GM08714 (cell line): Measurements from ENCODE around the gene TARM1.
"Not testable (repeated sequence)": the region's sequence is repeated elsewhere in the genome, so short reads cannot be mapped to it uniquely, and the experiment has no call there.

Source experiments
- H3K4me3 ChIP-seq: fragments of 200-500 bp; sonication (Bioruptor generic); 2 replicates; pipeline ENCODE4 v1.5.1; 2014; ENCODE audit warnings: mild to moderate bottlenecking, low read length, inconsistent platforms
- ZNF274 ChIP-seq: IDR thresholded peaks from 2 replicates; pipeline ENCODE4 v1.6.1; 2012; ENCODE audit warnings: mild to moderate bottlenecking, low read depth, low read length

Gene TARM1

GRCh38 chr19:54077334-54077733 is 3.8 kb downstream of the TARM1 start:
- no peak overlapping the region for H3K4me3 ChIP-seq
- TF ChIP-seq ZNF274: no peak

GRCh38 chr19:54074851-54075250 is 6.3 kb downstream of the TARM1 start:
- TF ChIP-seq ZNF274: no peak
- H3K4me3 ChIP-seq: no peak overlapping the region

- no peak overlapping the region for H3K4me3 ChIP-seq
- TF ChIP-seq ZNF274: no peak
These were observed 7.3 kb downstream of the TARM1 start for GRCh38 chr19:54073829-54074228.

GRCh38 chr19:54069470-54069869 is 11.7 kb downstream of the TARM1 start:
- no peak for TF ChIP-seq ZNF274
- no peak overlapping the region for H3K4me3 ChIP-seq

GRCh38 chr19:54063350-54064116 is 17.6 kb downstream of the TARM1 start, which contains the start of gene VSTM1:
VSTM1 (minus strand) TSS chr19:54063897; CDS start chr19:54063777, 120 bp downstream.
- no peak for TF ChIP-seq ZNF274
- H3K4me3 ChIP-seq: no peak within 1 kb of the TSS

- no peak for TF ChIP-seq ZNF274
These were observed 18.5 kb downstream of the TARM1 start for GRCh38 chr19:54062643-54063042.

GRCh38 chr19:54047616-54048015 is 33.5 kb downstream of the TARM1 start:
- no peak overlapping the region for H3K4me3 ChIP-seq
- TF ChIP-seq ZNF274: no peak

More at GRCh38 chr19:54062643-54063042, 18.5 kb downstream of the TARM1 start:
- H3K4me3 ChIP-seq: no peak overlapping the region

GRCh38 chr19:54045771-54046170 is 35.4 kb downstream of the TARM1 start:
- no peak overlapping the region for H3K4me3 ChIP-seq
- no peak for TF ChIP-seq ZNF274

- H3K4me3 ChIP-seq: no peak overlapping the region
- no peak for TF ChIP-seq ZNF274
These were observed 38.2 kb downstream of the TARM1 start for GRCh38 chr19:54042989-54043388.

- no peak for TF ChIP-seq ZNF274
- no peak overlapping the region for H3K4me3 ChIP-seq
These were observed 39.1 kb downstream of the TARM1 start for GRCh38 chr19:54041969-54042606.

GRCh38 chr19:54040003-54040402 is 41.2 kb downstream of the TARM1 start:
- TF ChIP-seq ZNF274: no peak

GRCh38 chr19:54036542-54036941 is 44.6 kb downstream of the TARM1 start:
- not testable (repeated sequence) for H3K4me3 ChIP-seq

More at GRCh38 chr19:54040003-54040402, 41.2 kb downstream of the TARM1 start:
- no peak overlapping the region for H3K4me3 ChIP-seq

- no peak for TF ChIP-seq ZNF274
- H3K4me3 ChIP-seq: no peak overlapping the region
These were observed 45.7 kb downstream of the TARM1 start for GRCh38 chr19:54035215-54036178.

GRCh38 chr19:54030895-54031586 is 50.1 kb downstream of the TARM1 start:
- no peak overlapping the region for H3K4me3 ChIP-seq
- TF ChIP-seq ZNF274: no peak
